Peyer's patch (tissue), 4 donors: ENCODE measurements around the gene TGFBR2.

Experiments
- CTCF ChIP-seq, 6 experiments: fragments of 450-650 bp in 4 of 6; fragments of 200-600 bp in 2 of 6; sonication (generic) in 1 of 6; IDR thresholded peaks; one replicate each; pipeline ENCODE4 v1.5.1; 2017 to 2019; ENCODE audit warnings: antibody characterized with exemption in 6 of 6, mild to moderate bottlenecking in 3 of 6, moderate library complexity in 1 of 6
- POLR2A ChIP-seq, 2 donors: fragments of 450-650 bp; IDR thresholded peaks; one replicate each; pipeline ENCODE4 v1.5.1; 2017; ENCODE audit warnings: antibody characterized with exemption in 2 of 2, mild to moderate bottlenecking in 2 of 2, moderate library complexity in 2 of 2

GRCh38 chr3:30672287-30672735 is 65.9 kb downstream of the TGFBR2 start:
- TF ChIP-seq CTCF (IDR thresholded peaks at IDR 0.05) = no peak
- TF ChIP-seq POLR2A (IDR thresholded peaks at IDR 0.05) = no peak
